GM21526 (cell line): ENCODE results near the gene PSIP1.

Experiments used
- ATAC-seq: cut with Tn5 transposase; IDR thresholded peaks from one replicate; pipeline ENCODE4 v1.9.1; 2021; ENCODE audit warnings: moderate library complexity; ENCODE audit not compliant: unreplicated experiment, low FRiP score

PSIP1 gene

GRCh38 chr9:15509931-15510788 lies 610 bp downstream of the PSIP1 start:
- ATAC-seq, result peak; percentile 40

GRCh38 chr9:15505921-15506320 lies 4.8 kb downstream of the PSIP1 start:
- no peak for ATAC-seq

- ATAC-seq, result no peak
Observed at GRCh38 chr9:15501803-15502202, 9.0 kb downstream of the PSIP1 start.

DNA sequence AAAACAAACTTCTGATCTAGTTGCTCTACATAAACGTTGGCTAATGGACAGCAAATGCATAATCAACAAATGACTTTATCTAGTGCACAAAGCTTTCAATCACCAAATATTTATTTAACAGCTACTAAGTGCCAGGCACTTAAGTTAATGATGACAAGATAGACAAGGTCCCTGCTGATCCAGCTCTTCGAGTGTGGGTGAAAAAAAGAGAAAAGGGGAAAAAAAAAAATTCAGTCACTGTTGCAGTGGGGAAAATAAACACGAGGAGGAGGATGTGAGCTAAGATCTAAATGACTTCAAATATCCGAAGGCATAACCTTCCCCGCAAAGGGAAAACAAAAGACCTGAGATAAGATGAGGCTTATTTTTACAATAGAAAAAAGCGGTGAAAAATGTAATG lies 9.6 kb downstream of the PSIP1 start:
- no peak for ATAC-seq

- no peak for ATAC-seq
Observed at GRCh38 chr9:15499139-15499538, 11.6 kb downstream of the PSIP1 start.

GRCh38 chr9:15498246-15498995 lies 12.3 kb downstream of the PSIP1 start:
- ATAC-seq, result no peak

GRCh38 chr9:15492485-15493150 lies 18.2 kb downstream of the PSIP1 start:
- ATAC-seq, result no peak

- ATAC-seq, result no peak
Observed at GRCh38 chr9:15491950-15492349, 18.8 kb downstream of the PSIP1 start.

DNA sequence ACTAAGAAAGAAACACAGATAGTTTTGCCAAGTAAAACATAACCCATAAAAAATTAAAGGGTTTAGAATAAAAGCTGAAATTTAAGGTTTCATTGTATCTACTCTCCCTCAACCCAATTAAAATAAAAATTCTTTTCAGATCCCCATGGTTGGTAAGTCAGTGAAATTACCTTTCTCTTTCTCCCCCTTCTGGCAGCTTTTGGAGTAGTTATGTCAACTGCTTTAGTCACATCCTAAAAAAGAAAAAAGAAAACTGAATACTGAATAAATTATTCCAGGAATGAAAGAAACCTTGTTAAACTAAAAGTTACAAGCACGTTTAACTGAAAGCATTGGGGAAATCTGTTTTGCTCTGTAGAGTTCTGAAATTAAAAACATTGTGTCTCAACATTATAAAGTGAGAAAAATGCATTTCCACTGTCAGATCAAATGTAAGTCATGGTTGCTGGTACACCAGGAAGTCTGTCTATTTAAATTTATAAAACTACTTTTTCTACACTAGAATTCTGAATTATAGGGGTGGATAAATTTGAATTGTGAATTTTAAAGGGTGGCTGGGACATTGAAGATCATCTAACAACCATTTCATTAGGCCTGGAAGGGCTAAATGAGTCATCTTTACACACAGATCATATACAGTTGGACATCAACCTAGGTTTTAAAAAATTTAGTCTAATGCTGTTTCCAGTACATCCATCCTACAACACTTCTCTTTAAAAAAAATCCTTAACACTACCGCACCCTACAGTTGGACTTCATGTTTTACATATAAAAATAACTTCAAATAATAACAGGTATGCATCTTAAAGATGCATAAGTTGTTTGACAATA lies 24.7 kb downstream of the PSIP1 start:
- no peak for ATAC-seq

DNA sequence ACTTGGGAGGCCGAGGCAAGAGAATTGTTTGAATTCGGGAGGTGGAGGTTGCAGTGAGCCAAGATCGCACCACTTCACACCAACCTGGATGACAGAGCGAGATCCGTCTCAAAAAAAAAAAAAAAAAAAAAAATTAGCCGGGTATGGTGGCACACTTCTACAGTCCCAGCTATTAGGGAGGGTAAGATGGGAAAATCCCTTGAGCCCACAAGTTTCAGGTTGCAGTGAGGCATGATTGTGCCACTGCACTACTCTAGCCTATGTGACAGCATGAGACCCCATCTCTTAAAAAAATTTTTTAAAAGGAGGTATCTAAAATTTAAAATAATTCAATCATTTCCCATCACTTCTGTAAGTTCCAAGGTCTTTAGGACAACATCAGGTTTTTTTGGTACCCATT lies 26.0 kb downstream of the PSIP1 start:
- ATAC-seq, result no peak

DNA sequence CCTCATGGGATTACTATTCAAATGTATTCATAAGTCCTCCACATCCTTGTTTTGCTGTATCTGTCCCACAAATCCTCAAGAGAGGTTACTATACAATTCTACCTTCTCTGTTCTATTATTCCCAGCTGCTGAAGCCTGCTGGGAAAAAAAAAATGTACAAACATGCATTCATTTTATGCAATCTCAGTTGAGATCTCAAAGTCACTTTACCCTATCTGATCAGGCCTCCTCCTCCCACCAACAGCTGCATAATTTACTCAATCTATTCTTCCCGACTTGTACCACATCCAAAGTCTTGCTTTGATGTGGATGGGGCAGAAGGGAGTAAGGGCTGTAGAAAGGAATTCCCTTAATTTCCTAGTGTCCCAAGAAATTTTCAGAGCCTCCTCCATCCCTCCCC lies 28.6 kb downstream of the PSIP1 start:
- no peak for ATAC-seq

- no peak for ATAC-seq
Observed at GRCh38 chr9:15480028-15480427, 30.7 kb downstream of the PSIP1 start.

- no peak for ATAC-seq
Observed at GRCh38 chr9:15475923-15476536, 34.7 kb downstream of the PSIP1 start.

DNA sequence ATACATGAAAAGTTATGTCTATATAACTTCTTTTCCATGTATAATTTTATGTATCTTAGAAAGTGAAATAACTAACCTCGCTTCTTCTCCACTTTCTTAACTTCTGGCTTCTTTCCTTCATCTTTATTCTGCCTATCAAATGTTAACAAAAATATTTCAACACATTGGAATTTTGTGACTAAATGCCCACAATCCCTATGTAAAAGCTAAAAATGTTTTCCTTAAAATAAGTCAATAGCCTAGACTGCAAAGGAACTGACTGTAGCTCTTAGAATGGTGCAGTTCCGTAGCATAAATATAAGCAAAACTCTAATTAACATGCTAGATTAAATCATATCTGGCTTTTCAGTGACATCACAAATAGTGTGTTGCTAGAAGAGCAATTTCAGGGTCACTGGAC lies 40.9 kb downstream of the PSIP1 start:
- ATAC-seq, result no peak

GRCh38 chr9:15469406-15469805 lies 41.4 kb downstream of the PSIP1 start:
- no peak for ATAC-seq

DNA sequence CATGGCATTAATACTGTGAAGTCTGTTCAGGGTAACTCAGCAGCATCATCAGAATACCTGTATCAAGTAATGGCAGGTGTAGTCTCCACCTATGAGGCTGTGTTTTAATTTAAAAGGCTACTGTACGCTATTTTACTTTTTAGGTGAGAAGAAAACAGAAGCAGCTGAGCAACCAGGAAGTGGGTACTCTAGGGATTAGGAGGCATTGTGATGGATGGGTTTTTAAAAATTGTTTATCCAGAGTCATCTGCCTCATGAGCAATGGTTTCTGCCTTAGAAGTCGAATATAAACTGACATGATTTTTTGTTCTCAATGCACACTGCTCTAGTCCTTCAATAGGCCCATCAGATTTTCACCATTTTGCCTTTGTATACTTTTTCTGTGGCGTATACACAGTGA lies 42.6 kb downstream of the PSIP1 start:
- ATAC-seq, result no peak

GRCh38 chr9:15461601-15462000 lies 49.2 kb downstream of the PSIP1 start:
- ATAC-seq, result no peak

DNA sequence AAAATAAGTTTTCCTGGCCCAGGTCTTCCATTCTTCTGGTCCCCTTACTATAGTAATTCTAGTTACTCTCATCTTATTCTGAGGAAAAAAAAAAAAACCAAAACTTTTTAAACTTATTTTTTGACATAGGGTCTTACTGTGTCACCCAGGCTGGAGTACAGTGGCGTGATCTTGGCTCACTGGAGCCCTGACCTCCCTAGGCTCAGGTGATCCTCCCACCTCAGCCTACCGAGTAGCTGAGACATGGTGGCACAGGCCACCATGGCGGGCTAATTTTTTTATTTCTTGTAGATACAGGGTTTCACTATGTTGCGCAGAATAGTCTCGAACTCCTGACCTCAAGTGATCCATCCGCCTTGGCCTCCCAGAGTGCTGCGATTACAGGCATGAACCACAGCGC lies 49.7 kb downstream of the PSIP1 start:
- no peak for ATAC-seq

DNA sequence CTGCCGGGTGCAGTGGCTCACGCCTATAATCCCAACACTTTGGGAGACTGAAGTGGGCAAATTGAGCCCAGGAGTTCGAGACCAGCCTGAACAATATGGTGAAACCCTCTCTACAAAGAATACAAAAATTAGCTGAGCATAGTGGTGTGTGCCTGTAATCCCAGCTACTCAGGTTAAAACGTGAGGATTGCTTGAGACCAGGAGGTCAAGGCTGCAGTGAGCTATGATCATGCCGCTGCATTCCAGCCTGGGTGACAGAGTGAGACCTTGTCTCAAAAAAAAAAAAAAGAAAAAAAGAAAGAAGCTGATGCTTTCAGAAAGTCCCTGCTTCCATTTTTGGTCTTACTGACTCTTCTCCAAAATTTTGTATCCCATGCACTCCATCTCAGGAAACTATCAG lies 56.8 kb downstream of the PSIP1 start:
- ATAC-seq, result no peak

DNA sequence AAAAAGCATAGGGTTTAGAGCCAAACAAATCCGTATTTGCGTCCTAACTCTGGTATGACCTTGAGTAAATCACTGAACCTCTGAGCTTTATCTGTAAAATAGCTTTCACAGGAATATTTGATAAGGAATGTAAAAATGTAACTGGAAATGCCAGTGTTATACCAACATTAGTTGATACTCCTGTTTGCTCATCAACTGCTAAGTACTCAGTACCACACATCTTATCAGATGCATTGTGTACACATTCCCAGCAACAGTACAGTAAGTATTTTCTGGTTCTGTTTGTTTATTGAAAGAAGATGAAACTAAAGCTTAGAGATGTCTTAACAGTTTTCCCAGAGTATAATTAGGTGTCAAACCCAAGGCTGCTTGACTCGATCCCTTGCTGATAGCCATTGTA lies 66.6 kb downstream of the PSIP1 start:
- no peak for ATAC-seq
